H1 (cell line): ENCODE measurements around the gene LMNA.
"Not testable (repeated sequence)": the region's sequence is repeated elsewhere in the genome, so short reads cannot be mapped to it uniquely, and the experiment has no call there.

ENCODE experiments used
- CBX5 ChIP-seq: fragments of 300-800, 300-1000 bp; sonication (generic); IDR thresholded peaks from 2 replicates; pipeline ENCODE4 v1.7.1; 2016; ENCODE audit warnings: antibody characterized with exemption, low read length, low read depth
- EZH2 ChIP-seq: fragments of 200-600 bp; sonication (generic); IDR thresholded peaks from 2 replicates; pipeline ENCODE4 v1.7.1; 2012; ENCODE audit warnings: low read depth, mild to moderate bottlenecking, moderate library complexity, low read length, inconsistent platforms; ENCODE audit not compliant: severe bottlenecking
- JUN ChIP-seq: IDR thresholded peaks from 2 replicates; pipeline ENCODE4 v1.6.1; 2011; ENCODE audit warnings: low read depth, mild to moderate bottlenecking, improper control_type of control experiment, low read length
- MAFK ChIP-seq: IDR thresholded peaks from 2 replicates; pipeline ENCODE4 v1.6.1; 2012; ENCODE audit warnings: low read depth, mild to moderate bottlenecking, improper control_type of control experiment, low read length
- POLR2A ChIP-seq, 2 experiments: IDR thresholded peaks; 1 replicate in 1 of 2; 2 replicates in 1 of 2; pipeline ENCODE4 v1.6.1; 2011; ENCODE audit warnings: low read depth in 2 of 2, low read length in 2 of 2, mild to moderate bottlenecking in 2 of 2; ENCODE audit errors: control extremely low read depth in 1 of 2
- POU5F1 ChIP-seq: IDR thresholded peaks from 2 replicates; pipeline ENCODE4 v1.6.1; 2011; ENCODE audit warnings: low read depth, mild to moderate bottlenecking, low read length, moderate library complexity
- RBBP5 ChIP-seq: IDR thresholded peaks from 2 replicates; pipeline ENCODE4 v1.7.1; 2012; ENCODE audit warnings: low read depth, mild to moderate bottlenecking, inconsistent platforms, low read length, moderate library complexity, borderline replicate concordance
- TAF1 ChIP-seq: IDR thresholded peaks from 2 replicates; pipeline ENCODE4 v1.6.1; 2011; ENCODE audit warnings: mild to moderate bottlenecking, low read depth, low read length
- TF ChIP-seq, protein P1 (sequence below), 3 experiments: IDR thresholded peaks; 1 replicate in 2 of 3; 2 replicates in 1 of 3; pipeline versions ENCODE4 v1.5.1 to v1.6.1; 2011; ENCODE audit warnings: low read length in 3 of 3, mild to moderate bottlenecking in 3 of 3, inconsistent platforms in 2 of 3, low read depth in 1 of 3, moderate library complexity in 1 of 3; ENCODE audit not compliant: insufficient read depth in 1 of 3; ENCODE audit errors: control extremely low read depth in 1 of 3
- TF ChIP-seq, protein P2 (sequence below): fragments of 300-600 bp; sonication (generic); IDR thresholded peaks from 2 replicates; pipeline ENCODE4 v1.7.1; 2012; ENCODE audit warnings: low read length, moderate library complexity, mild to moderate bottlenecking, inconsistent platforms; ENCODE audit not compliant: insufficient replicate concordance
- TF ChIP-seq, protein P3 (sequence below): IDR thresholded peaks from 2 replicates; pipeline ENCODE4 v1.6.1; 2011; ENCODE audit warnings: low read length, improper control_type of control experiment

GRCh38 chr1:156182010-156182779, 67.7 kb downstream of the LMNA start:
- TF ChIP-seq, protein P1, sequence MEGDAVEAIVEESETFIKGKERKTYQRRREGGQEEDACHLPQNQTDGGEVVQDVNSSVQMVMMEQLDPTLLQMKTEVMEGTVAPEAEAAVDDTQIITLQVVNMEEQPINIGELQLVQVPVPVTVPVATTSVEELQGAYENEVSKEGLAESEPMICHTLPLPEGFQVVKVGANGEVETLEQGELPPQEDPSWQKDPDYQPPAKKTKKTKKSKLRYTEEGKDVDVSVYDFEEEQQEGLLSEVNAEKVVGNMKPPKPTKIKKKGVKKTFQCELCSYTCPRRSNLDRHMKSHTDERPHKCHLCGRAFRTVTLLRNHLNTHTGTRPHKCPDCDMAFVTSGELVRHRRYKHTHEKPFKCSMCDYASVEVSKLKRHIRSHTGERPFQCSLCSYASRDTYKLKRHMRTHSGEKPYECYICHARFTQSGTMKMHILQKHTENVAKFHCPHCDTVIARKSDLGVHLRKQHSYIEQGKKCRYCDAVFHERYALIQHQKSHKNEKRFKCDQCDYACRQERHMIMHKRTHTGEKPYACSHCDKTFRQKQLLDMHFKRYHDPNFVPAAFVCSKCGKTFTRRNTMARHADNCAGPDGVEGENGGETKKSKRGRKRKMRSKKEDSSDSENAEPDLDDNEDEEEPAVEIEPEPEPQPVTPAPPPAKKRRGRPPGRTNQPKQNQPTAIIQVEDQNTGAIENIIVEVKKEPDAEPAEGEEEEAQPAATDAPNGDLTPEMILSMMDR (IDR thresholded peaks at IDR 0.05; ENCODE audit: control extremely low read depth in 1 of 3, insufficient read depth in 1 of 3, low read depth in 1 of 3, low read length in 3 of 3), result not testable (repeated sequence)
- TF ChIP-seq POU5F1; EZH2; CBX5; POLR2A (IDR thresholded peaks at IDR 0.05; ENCODE audit: control extremely low read depth in 1 of 2, low read depth in 2 of 2, low read length in 2 of 2); RBBP5; MAFK; JUN; TAF1: not testable (repeated sequence)
- TF ChIP-seq, protein P2, sequence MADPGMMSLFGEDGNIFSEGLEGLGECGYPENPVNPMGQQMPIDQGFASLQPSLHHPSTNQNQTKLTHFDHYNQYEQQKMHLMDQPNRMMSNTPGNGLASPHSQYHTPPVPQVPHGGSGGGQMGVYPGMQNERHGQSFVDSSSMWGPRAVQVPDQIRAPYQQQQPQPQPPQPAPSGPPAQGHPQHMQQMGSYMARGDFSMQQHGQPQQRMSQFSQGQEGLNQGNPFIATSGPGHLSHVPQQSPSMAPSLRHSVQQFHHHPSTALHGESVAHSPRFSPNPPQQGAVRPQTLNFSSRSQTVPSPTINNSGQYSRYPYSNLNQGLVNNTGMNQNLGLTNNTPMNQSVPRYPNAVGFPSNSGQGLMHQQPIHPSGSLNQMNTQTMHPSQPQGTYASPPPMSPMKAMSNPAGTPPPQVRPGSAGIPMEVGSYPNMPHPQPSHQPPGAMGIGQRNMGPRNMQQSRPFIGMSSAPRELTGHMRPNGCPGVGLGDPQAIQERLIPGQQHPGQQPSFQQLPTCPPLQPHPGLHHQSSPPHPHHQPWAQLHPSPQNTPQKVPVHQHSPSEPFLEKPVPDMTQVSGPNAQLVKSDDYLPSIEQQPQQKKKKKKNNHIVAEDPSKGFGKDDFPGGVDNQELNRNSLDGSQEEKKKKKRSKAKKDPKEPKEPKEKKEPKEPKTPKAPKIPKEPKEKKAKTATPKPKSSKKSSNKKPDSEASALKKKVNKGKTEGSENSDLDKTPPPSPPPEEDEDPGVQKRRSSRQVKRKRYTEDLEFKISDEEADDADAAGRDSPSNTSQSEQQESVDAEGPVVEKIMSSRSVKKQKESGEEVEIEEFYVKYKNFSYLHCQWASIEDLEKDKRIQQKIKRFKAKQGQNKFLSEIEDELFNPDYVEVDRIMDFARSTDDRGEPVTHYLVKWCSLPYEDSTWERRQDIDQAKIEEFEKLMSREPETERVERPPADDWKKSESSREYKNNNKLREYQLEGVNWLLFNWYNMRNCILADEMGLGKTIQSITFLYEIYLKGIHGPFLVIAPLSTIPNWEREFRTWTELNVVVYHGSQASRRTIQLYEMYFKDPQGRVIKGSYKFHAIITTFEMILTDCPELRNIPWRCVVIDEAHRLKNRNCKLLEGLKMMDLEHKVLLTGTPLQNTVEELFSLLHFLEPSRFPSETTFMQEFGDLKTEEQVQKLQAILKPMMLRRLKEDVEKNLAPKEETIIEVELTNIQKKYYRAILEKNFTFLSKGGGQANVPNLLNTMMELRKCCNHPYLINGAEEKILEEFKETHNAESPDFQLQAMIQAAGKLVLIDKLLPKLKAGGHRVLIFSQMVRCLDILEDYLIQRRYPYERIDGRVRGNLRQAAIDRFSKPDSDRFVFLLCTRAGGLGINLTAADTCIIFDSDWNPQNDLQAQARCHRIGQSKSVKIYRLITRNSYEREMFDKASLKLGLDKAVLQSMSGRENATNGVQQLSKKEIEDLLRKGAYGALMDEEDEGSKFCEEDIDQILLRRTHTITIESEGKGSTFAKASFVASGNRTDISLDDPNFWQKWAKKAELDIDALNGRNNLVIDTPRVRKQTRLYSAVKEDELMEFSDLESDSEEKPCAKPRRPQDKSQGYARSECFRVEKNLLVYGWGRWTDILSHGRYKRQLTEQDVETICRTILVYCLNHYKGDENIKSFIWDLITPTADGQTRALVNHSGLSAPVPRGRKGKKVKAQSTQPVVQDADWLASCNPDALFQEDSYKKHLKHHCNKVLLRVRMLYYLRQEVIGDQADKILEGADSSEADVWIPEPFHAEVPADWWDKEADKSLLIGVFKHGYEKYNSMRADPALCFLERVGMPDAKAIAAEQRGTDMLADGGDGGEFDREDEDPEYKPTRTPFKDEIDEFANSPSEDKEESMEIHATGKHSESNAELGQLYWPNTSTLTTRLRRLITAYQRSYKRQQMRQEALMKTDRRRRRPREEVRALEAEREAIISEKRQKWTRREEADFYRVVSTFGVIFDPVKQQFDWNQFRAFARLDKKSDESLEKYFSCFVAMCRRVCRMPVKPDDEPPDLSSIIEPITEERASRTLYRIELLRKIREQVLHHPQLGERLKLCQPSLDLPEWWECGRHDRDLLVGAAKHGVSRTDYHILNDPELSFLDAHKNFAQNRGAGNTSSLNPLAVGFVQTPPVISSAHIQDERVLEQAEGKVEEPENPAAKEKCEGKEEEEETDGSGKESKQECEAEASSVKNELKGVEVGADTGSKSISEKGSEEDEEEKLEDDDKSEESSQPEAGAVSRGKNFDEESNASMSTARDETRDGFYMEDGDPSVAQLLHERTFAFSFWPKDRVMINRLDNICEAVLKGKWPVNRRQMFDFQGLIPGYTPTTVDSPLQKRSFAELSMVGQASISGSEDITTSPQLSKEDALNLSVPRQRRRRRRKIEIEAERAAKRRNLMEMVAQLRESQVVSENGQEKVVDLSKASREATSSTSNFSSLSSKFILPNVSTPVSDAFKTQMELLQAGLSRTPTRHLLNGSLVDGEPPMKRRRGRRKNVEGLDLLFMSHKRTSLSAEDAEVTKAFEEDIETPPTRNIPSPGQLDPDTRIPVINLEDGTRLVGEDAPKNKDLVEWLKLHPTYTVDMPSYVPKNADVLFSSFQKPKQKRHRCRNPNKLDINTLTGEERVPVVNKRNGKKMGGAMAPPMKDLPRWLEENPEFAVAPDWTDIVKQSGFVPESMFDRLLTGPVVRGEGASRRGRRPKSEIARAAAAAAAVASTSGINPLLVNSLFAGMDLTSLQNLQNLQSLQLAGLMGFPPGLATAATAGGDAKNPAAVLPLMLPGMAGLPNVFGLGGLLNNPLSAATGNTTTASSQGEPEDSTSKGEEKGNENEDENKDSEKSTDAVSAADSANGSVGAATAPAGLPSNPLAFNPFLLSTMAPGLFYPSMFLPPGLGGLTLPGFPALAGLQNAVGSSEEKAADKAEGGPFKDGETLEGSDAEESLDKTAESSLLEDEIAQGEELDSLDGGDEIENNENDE, result not testable (repeated sequence)
- TF ChIP-seq, protein P3, sequence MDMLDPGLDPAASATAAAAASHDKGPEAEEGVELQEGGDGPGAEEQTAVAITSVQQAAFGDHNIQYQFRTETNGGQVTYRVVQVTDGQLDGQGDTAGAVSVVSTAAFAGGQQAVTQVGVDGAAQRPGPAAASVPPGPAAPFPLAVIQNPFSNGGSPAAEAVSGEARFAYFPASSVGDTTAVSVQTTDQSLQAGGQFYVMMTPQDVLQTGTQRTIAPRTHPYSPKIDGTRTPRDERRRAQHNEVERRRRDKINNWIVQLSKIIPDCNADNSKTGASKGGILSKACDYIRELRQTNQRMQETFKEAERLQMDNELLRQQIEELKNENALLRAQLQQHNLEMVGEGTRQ, result not testable (repeated sequence)
